Measurements from ENCODE around the gene IRS2.

Gene IRS2

GRCh38 chr13:109807345-109807744 lies 21.0 kb upstream of the IRS2 start:
- Histone ChIP-seq H3K9me3 (ENCODE audit: control insufficient read depth in 5 of 5, low read length in 5 of 5) (no peaks in the 10 kb centered on the region), H3K4me3 (ENCODE audit: low read depth in 1 of 5, low read length in 5 of 5) (no peak overlapping the region), H3K27ac (ENCODE audit: low read depth, low read length) (no peak overlapping the region), H3K27me3 (ENCODE audit: control insufficient read depth in 5 of 5, insufficient read depth in 4 of 5, low read length in 5 of 5) (peaks cover 0 to 18% (median 2%) of the 10 kb centered on the region in 5 donors), H3K4me1 (ENCODE audit: control insufficient read depth in 5 of 5, insufficient read depth in 5 of 5, low read length in 5 of 5) (no peaks in the 10 kb centered on the region), H3K9ac (ENCODE audit: low read length in 5 of 5) (no peak overlapping the region), H3K36me3 (ENCODE audit: control insufficient read depth in 5 of 5, insufficient read depth in 5 of 5, low read length in 5 of 5) (no peaks in the 10 kb centered on the region)

- Histone ChIP-seq H3K27ac (ENCODE audit: low read depth, low read length) (no peak overlapping the region), H3K36me3 (ENCODE audit: control insufficient read depth in 5 of 5, insufficient read depth in 5 of 5, low read length in 5 of 5) (no peaks in the 10 kb centered on the region), H3K9me3 (ENCODE audit: control insufficient read depth in 5 of 5, low read length in 5 of 5) (no peaks in the 10 kb centered on the region), H3K9ac (ENCODE audit: low read length in 5 of 5) (no peak overlapping the region), H3K4me3 (ENCODE audit: low read depth in 1 of 5, low read length in 5 of 5) (no peak overlapping the region), H3K4me1 (ENCODE audit: control insufficient read depth in 5 of 5, insufficient read depth in 5 of 5, low read length in 5 of 5) (no peaks in the 10 kb centered on the region), H3K27me3 (ENCODE audit: control insufficient read depth in 5 of 5, insufficient read depth in 4 of 5, low read length in 5 of 5) (peaks cover 0 to 7% (median under 1%) of the 10 kb centered on the region in 5 donors)
Measured at GRCh38 chr13:109804654-109805053, 18.3 kb upstream of the IRS2 start.

- Histone ChIP-seq H3K27ac (ENCODE audit: low read depth, low read length) (no peak overlapping the region), H3K36me3 (ENCODE audit: control insufficient read depth in 5 of 5, insufficient read depth in 5 of 5, low read length in 5 of 5) (no peaks in the 10 kb centered on the region), H3K9me3 (ENCODE audit: control insufficient read depth in 5 of 5, low read length in 5 of 5) (no peaks in the 10 kb centered on the region), H3K4me1 (ENCODE audit: control insufficient read depth in 5 of 5, insufficient read depth in 5 of 5, low read length in 5 of 5) (no peaks in the 10 kb centered on the region), H3K4me3 (ENCODE audit: low read depth in 1 of 5, low read length in 5 of 5) (no peak overlapping the region), H3K9ac (ENCODE audit: low read length in 5 of 5) (no peak overlapping the region), H3K27me3 (ENCODE audit: control insufficient read depth in 5 of 5, insufficient read depth in 4 of 5, low read length in 5 of 5) (peaks cover 0 to 7% (median 0%) of the 10 kb centered on the region in 5 donors)
Measured at GRCh38 chr13:109803825-109804224, 17.4 kb upstream of the IRS2 start.

GRCh38 chr13:109802936-109803335 lies 16.6 kb upstream of the IRS2 start:
- Histone ChIP-seq H3K4me3 (ENCODE audit: low read depth in 1 of 5, low read length in 5 of 5) (no peak overlapping the region), H3K9me3 (ENCODE audit: control insufficient read depth in 5 of 5, low read length in 5 of 5) (no peaks in the 10 kb centered on the region), H3K9ac (ENCODE audit: low read length in 5 of 5) (no peak overlapping the region), H3K36me3 (ENCODE audit: control insufficient read depth in 5 of 5, insufficient read depth in 5 of 5, low read length in 5 of 5) (no peaks in the 10 kb centered on the region), H3K4me1 (ENCODE audit: control insufficient read depth in 5 of 5, insufficient read depth in 5 of 5, low read length in 5 of 5) (no peaks in the 10 kb centered on the region), H3K27ac (ENCODE audit: low read depth, low read length) (no peak overlapping the region), H3K27me3 (ENCODE audit: control insufficient read depth in 5 of 5, insufficient read depth in 4 of 5, low read length in 5 of 5) (peaks cover 0 to 6% (median 0%) of the 10 kb centered on the region in 5 donors)

- Histone ChIP-seq H3K9ac (ENCODE audit: low read length in 5 of 5) (no peak overlapping the region), H3K4me1 (ENCODE audit: control insufficient read depth in 5 of 5, insufficient read depth in 5 of 5, low read length in 5 of 5) (peaks cover 0 to 7% (median 4%) of the 10 kb centered on the region in 5 donors), H3K36me3 (ENCODE audit: control insufficient read depth in 5 of 5, insufficient read depth in 5 of 5, low read length in 5 of 5) (no peaks in the 10 kb centered on the region), H3K27ac (ENCODE audit: low read depth, low read length) (no peak overlapping the region), H3K27me3 (ENCODE audit: control insufficient read depth in 5 of 5, insufficient read depth in 4 of 5, low read length in 5 of 5) (peaks cover 0 to 13% (median 0%) of the 10 kb centered on the region in 5 donors), H3K9me3 (ENCODE audit: control insufficient read depth in 5 of 5, low read length in 5 of 5) (no peaks in the 10 kb centered on the region), H3K4me3 (ENCODE audit: low read depth in 1 of 5, low read length in 5 of 5) (no peak overlapping the region)
Measured at GRCh38 chr13:109795011-109795410, 8.6 kb upstream of the IRS2 start.

- Histone ChIP-seq H3K27ac (ENCODE audit: low read depth, low read length) (no peak overlapping the region), H3K4me3 (ENCODE audit: low read depth in 1 of 5, low read length in 5 of 5) (no peak overlapping the region), H3K9ac (ENCODE audit: low read length in 5 of 5) (no peak overlapping the region), H3K4me1 (ENCODE audit: control insufficient read depth in 5 of 5, insufficient read depth in 5 of 5, low read length in 5 of 5) (peaks cover 0 to 11% (median 4%) of the 10 kb centered on the region in 5 donors), H3K36me3 (ENCODE audit: control insufficient read depth in 5 of 5, insufficient read depth in 5 of 5, low read length in 5 of 5) (no peaks in the 10 kb centered on the region), H3K9me3 (ENCODE audit: control insufficient read depth in 5 of 5, low read length in 5 of 5) (no peaks in the 10 kb centered on the region), H3K27me3 (ENCODE audit: control insufficient read depth in 5 of 5, insufficient read depth in 4 of 5, low read length in 5 of 5) (peaks cover 0 to 13% (median 0%) of the 10 kb centered on the region in 5 donors)
Measured at GRCh38 chr13:109794095-109794494, 7.7 kb upstream of the IRS2 start.

- no peaks in the 10 kb centered on the region for H3K36me3 ChIP-seq (ENCODE audit: control insufficient read depth in 5 of 5, insufficient read depth in 5 of 5, low read length in 5 of 5)
- no peak overlapping the region for H3K4me3 ChIP-seq (ENCODE audit: low read depth in 1 of 5, low read length in 5 of 5)
- no peak overlapping the region for H3K9ac ChIP-seq (ENCODE audit: low read length in 5 of 5)
- H3K27me3 ChIP-seq (ENCODE audit: control insufficient read depth in 5 of 5, insufficient read depth in 4 of 5, low read length in 5 of 5), result peaks cover 0 to 10% (median 0%) of the 10 kb centered on the region in 5 donors
- H3K4me1 ChIP-seq (ENCODE audit: control insufficient read depth in 5 of 5, insufficient read depth in 5 of 5, low read length in 5 of 5), result peaks cover 0 to 24% (median 7%) of the 10 kb centered on the region in 5 donors
- no peak overlapping the region for H3K27ac ChIP-seq (ENCODE audit: low read depth, low read length)
- no peaks in the 10 kb centered on the region for H3K9me3 ChIP-seq (ENCODE audit: control insufficient read depth in 5 of 5, low read length in 5 of 5)
Measured at GRCh38 chr13:109792416-109793059, 6.2 kb upstream of the IRS2 start.

GRCh38 chr13:109790942-109791605 lies 4.7 kb upstream of the IRS2 start:
- Histone ChIP-seq H3K27ac (ENCODE audit: low read depth, low read length) (peak overlapping the region; percentile 77), H3K36me3 (ENCODE audit: control insufficient read depth in 5 of 5, insufficient read depth in 5 of 5, low read length in 5 of 5) (no peaks in the 10 kb centered on the region), H3K9me3 (ENCODE audit: control insufficient read depth in 5 of 5, low read length in 5 of 5) (no peaks in the 10 kb centered on the region), H3K27me3 (ENCODE audit: control insufficient read depth in 5 of 5, insufficient read depth in 4 of 5, low read length in 5 of 5) (peaks cover 0 to 10% (median 0%) of the 10 kb centered on the region in 5 donors), H3K9ac (ENCODE audit: low read length in 5 of 5) (no peak overlapping the region), H3K4me3 (ENCODE audit: low read depth in 1 of 5, low read length in 5 of 5) (no peak overlapping the region), H3K4me1 (ENCODE audit: control insufficient read depth in 5 of 5, insufficient read depth in 5 of 5, low read length in 5 of 5) (peaks cover 0 to 27% (median 13%) of the 10 kb centered on the region in 5 donors)

GRCh38 chr13:109790086-109790485 lies 3.7 kb upstream of the IRS2 start:
- H3K4me1 ChIP-seq (ENCODE audit: control insufficient read depth in 5 of 5, insufficient read depth in 5 of 5, low read length in 5 of 5), result peaks cover 0 to 27% (median 19%) of the 10 kb centered on the region in 5 donors

GRCh38 chr13:109789262-109789661 lies 2.9 kb upstream of the IRS2 start:
- Histone ChIP-seq H3K9ac (ENCODE audit: low read length in 5 of 5) (no peak overlapping the region), H3K9me3 (ENCODE audit: control insufficient read depth in 5 of 5, low read length in 5 of 5) (no peaks in the 10 kb centered on the region), H3K27ac (ENCODE audit: low read depth, low read length) (peak overlapping the region; percentile 77), H3K36me3 (ENCODE audit: control insufficient read depth in 5 of 5, insufficient read depth in 5 of 5, low read length in 5 of 5) (peaks cover 0 to 2% (median 0%) of the 10 kb centered on the region in 5 donors), H3K27me3 (ENCODE audit: control insufficient read depth in 5 of 5, insufficient read depth in 4 of 5, low read length in 5 of 5) (peaks cover 0 to 4% (median 0%) of the 10 kb centered on the region in 5 donors), H3K4me3 (ENCODE audit: low read depth in 1 of 5, low read length in 5 of 5) (peak overlapping the region in 1 of 5 donors; percentile 17), H3K4me1 (ENCODE audit: control insufficient read depth in 5 of 5, insufficient read depth in 5 of 5, low read length in 5 of 5) (peaks cover 0 to 28% (median 24%) of the 10 kb centered on the region in 5 donors)

More at GRCh38 chr13:109790086-109790485, 3.7 kb upstream of the IRS2 start:
- Histone ChIP-seq H3K9ac (ENCODE audit: low read length in 5 of 5) (peak overlapping the region in 1 of 5 donors; percentile 60), H3K27me3 (ENCODE audit: control insufficient read depth in 5 of 5, insufficient read depth in 4 of 5, low read length in 5 of 5) (peaks cover 0 to 4% (median 0%) of the 10 kb centered on the region in 5 donors), H3K9me3 (ENCODE audit: control insufficient read depth in 5 of 5, low read length in 5 of 5) (no peaks in the 10 kb centered on the region), H3K4me3 (ENCODE audit: low read depth in 1 of 5, low read length in 5 of 5) (no peak overlapping the region), H3K27ac (ENCODE audit: low read depth, low read length) (peak overlapping the region; percentile 77), H3K36me3 (ENCODE audit: control insufficient read depth in 5 of 5, insufficient read depth in 5 of 5, low read length in 5 of 5) (no peaks in the 10 kb centered on the region)

Measured in subcutaneous abdominal adipose tissue (tissue), 5 donors.